ENCODE measurements around the gene COLEC11.

- no peak for TF ChIP-seq POLR2A (IDR thresholded peaks at IDR 0.05; ENCODE audit: low read depth, low read length)
- no peak for TF ChIP-seq POLR2AphosphoS5 (IDR thresholded peaks at IDR 0.05; ENCODE audit: low read depth, low read length)
- no peak for TF ChIP-seq TAF1 (IDR thresholded peaks at IDR 0.05; ENCODE audit: borderline replicate concordance, low read depth, low read length)
These were observed 13.7 kb downstream of the COLEC11 start for GRCh38 chr2:3608373-3609278.

Data from GM12892 (cell line).